CD4-positive, alpha-beta T cell (primary cell): ENCODE results near the gene USP15. TPM values are rescaled to one million over a fixed set of nuclear protein-coding genes. Genes with fewer than 3 reads are reported as not detected.

Source experiments
- ATAC-seq: fragments of 200-7000 bp; cut with Tn5 transposase; one replicate; pipeline ENCODE4 v1.10.0; 2022; ENCODE audit warnings: mild to moderate bottlenecking; ENCODE audit not compliant: poor library complexity
- CTCF ChIA-PET: fragments of 350-600 bp; sonication (Branson Sonifier 250); formaldehyde crosslinking; loops from one replicate; lab custom pipeline; 2021; ENCODE audit warnings: antibody characterized with exemption, inconsistent platforms; lab: Charles Lee
- POLR2A ChIA-PET: fragments of 350-600 bp; sonication (Branson Sonifier 250); formaldehyde crosslinking; loops from one replicate; lab custom pipeline; 2021; ENCODE audit warnings: antibody characterized with exemption, inconsistent platforms; lab: Charles Lee
- DNase-seq, 14 experiments: peaks; one replicate each; pipeline ENCODE4 v3.0.0-alpha.2; 2013 to 2020; ENCODE audit warnings: mixed read lengths in 2 of 14
- H3K27ac ChIP-seq, 2 donors: one replicate each; pipeline versions ENCODE4 v1.5.1 to v1.7.0; 2013; ENCODE audit warnings: low read length in 2 of 2, low read depth in 1 of 2, mild to moderate bottlenecking in 1 of 2
- H3K27me3 ChIP-seq, 2 experiments: 1 replicate in 1 of 2; 2 replicates in 1 of 2; pipeline versions ENCODE4 v1.6.1 to v1.7.0; 2013; ENCODE audit warnings: low read length in 2 of 2, control low read depth in 1 of 2, mild to moderate bottlenecking in 1 of 2, moderate library complexity in 1 of 2; ENCODE audit not compliant: insufficient read depth in 2 of 2, control insufficient read depth in 1 of 2
- H3K36me3 ChIP-seq: one replicate; pipeline ENCODE4 v1.6.1; 2013; ENCODE audit warnings: low read length, control low read depth; ENCODE audit not compliant: insufficient read depth
- H3K4me1 ChIP-seq: one replicate; pipeline ENCODE4 v1.6.1; 2013; ENCODE audit warnings: low read length, control low read depth; ENCODE audit not compliant: insufficient read depth
- H3K4me3 ChIP-seq: one replicate; pipeline ENCODE4 v1.5.1; 2013; ENCODE audit warnings: mild to moderate bottlenecking, low read length, moderate library complexity
- H3K9me3 ChIP-seq, 2 experiments: 1 replicate in 1 of 2; 2 replicates in 1 of 2; pipeline versions ENCODE4 v1.6.1 to v1.7.0; 2013; ENCODE audit warnings: low read length in 2 of 2, mild to moderate bottlenecking in 2 of 2, control low read depth in 1 of 2, moderate library complexity in 1 of 2; ENCODE audit not compliant: control insufficient read depth in 1 of 2, insufficient read depth in 1 of 2
- H3K27ac Mint-ChIP-seq: one replicate; pipeline ENCODE4 v1.8.0; 2020; ENCODE audit warnings: mixed read lengths
- H3K27me3 Mint-ChIP-seq: one replicate; pipeline ENCODE4 v1.8.0; 2021; ENCODE audit warnings: mixed read lengths
- H3K36me3 Mint-ChIP-seq: one replicate; pipeline ENCODE4 v1.8.0; 2021; ENCODE audit warnings: low read depth, mixed read lengths
- H3K4me1 Mint-ChIP-seq: one replicate; pipeline ENCODE4 v1.8.0; 2021; ENCODE audit warnings: low read depth, mixed read lengths
- H3K4me3 Mint-ChIP-seq: one replicate; pipeline ENCODE4 v1.8.0; 2020; ENCODE audit warnings: mild to moderate bottlenecking, mixed read lengths
- H3K9me3 Mint-ChIP-seq: one replicate; pipeline ENCODE4 v1.8.0; 2020; ENCODE audit warnings: mixed read lengths
- intact Hi-C, 2 experiments: fragments of 100-400 bp; cut with DNase I in 1 of 2; cut with micrococcal nuclease in 1 of 2; formaldehyde crosslinking; loops; one replicate each; pipeline versions ENCODE4 v1.15.1 to v1.9.0; 2023 to 2025; cut with DNase I, micrococcal nuclease
- total RNA-seq, 174 experiments: library from RNA in 2 of 174; stranded (reverse) in 2 of 174; gene quantifications; one replicate each; pipeline ENCODE4 v1.2.3 and lab custom pipeline; 2021 to 2026
- TF ChIP-seq, protein P1 (sequence below): fragments of 200-600 bp; IDR thresholded peaks from one replicate; pipeline ENCODE4 v1.8.0; 2022; ENCODE audit warnings: antibody characterized with exemption, mild to moderate bottlenecking

The USP15 gene
- total RNA-seq, 2 experiments from 2014 or later, result 212 to 218 TPM

DNA sequence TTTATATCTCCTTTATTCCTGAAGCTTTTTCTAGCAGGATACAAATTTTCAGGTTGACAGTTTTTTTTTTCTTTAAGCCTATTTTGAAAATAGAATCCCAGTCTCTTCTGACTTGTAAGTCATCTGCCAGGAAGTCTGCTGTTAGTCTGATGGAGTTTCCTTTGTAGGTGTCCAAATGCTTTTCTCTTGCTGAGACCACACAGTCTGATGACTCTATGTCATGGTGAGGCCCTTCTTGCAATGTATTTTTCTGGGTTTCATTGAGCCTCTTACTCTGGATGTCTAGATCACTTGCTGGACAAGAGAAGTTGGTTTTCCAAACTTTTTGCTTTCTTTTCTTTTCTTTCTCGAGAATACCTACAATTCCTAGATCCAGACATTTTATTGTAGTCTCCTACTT is 30.6 kb downstream of the USP15 start:
- DNase-seq, result no peak
- Mint-ChIP-seq H3K27ac (peak overlapping the region; percentile 48), H3K4me1 (peaks cover 82% of the 10 kb centered on the region), H3K9me3 (peaks cover 10% of the 10 kb centered on the region), H3K36me3 (peaks cover 95% of the 10 kb centered on the region), H3K27me3 (no peaks in the 10 kb centered on the region), H3K4me3 (no peak overlapping the region)
- Histone ChIP-seq H3K36me3 (peaks cover 27% of the 10 kb centered on the region), H3K27ac (no peak overlapping the region), H3K4me1 (peaks cover 14% of the 10 kb centered on the region), H3K4me3 (no peak overlapping the region), H3K27me3 (no peaks in the 10 kb centered on the region), H3K9me3 (peaks cover 0 to 13% of the 10 kb centered on the region in 2 experiments)
- TF ChIP-seq, protein P1, sequence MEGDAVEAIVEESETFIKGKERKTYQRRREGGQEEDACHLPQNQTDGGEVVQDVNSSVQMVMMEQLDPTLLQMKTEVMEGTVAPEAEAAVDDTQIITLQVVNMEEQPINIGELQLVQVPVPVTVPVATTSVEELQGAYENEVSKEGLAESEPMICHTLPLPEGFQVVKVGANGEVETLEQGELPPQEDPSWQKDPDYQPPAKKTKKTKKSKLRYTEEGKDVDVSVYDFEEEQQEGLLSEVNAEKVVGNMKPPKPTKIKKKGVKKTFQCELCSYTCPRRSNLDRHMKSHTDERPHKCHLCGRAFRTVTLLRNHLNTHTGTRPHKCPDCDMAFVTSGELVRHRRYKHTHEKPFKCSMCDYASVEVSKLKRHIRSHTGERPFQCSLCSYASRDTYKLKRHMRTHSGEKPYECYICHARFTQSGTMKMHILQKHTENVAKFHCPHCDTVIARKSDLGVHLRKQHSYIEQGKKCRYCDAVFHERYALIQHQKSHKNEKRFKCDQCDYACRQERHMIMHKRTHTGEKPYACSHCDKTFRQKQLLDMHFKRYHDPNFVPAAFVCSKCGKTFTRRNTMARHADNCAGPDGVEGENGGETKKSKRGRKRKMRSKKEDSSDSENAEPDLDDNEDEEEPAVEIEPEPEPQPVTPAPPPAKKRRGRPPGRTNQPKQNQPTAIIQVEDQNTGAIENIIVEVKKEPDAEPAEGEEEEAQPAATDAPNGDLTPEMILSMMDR, result no peak
- ATAC-seq, result no peak
- POLR2A ChIA-PET, result no interaction called here
- CTCF ChIA-PET, result interaction anchor here (1.5 kb wide), 1 partner anchor 31 kb away, joined by 6 read pairs; the partner anchor contains the start of gene USP15
- intact Hi-C loops, result no loop called here

DNA sequence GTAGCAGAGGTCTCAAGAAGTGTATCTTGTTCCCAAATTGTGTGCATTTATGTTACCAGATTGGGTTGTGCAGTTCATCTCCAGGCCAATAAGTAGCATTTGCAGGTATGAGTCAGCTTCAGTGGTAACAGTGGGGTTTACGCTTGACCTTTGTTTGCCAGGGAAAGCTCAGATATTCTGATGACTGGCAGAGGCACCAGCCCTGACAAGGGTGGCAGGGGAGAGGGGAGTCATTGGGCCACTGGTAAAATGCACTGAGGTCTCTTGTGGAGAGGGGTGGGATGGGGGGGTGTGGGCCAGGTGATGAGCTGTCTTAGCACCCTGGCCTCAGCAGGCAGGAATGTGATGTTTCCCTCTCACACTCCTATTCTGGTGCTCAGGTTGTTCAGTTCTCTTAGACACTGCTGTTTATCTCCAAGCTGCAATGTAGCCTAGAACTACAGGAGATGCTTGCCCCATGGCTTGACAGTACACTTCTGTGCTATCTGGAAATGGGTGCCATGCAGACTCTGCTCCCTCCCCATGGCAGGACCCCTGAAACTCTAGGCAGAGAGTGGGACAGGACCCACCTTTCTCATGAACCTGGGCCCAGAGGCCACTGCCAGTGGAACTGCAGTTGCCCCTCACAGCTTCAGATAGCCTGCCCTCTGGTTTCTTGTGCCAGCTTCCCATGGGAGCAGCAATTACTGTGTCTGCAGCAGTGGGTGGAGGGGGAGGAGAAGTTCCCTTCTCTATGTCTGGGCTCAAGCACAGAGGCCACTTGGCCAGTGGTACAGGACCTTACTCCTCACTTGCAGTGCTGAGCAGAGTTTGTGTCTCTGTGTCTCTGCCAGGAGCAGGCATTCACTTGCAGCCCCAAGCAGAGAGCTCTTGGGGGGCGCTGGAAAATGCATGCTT is 31.9 kb downstream of the USP15 start:
- H3K4me3 ChIP-seq, result no peak overlapping the region
- intact Hi-C loops, result no loop called here
- Mint-ChIP-seq H3K27ac (no peak overlapping the region), H3K27me3 (no peaks in the 10 kb centered on the region), H3K4me1 (peaks cover 83% of the 10 kb centered on the region), H3K9me3 (peaks cover 8% of the 10 kb centered on the region), H3K36me3 (peaks cover 95% of the 10 kb centered on the region), H3K4me3 (no peak overlapping the region)
- H3K27ac ChIP-seq, result no peak overlapping the region
- H3K9me3 ChIP-seq, result peaks cover 0 to 13% of the 10 kb centered on the region in 2 experiments
- POLR2A ChIA-PET, result no interaction called here
- TF ChIP-seq, protein P1, result no peak
- H3K27me3 ChIP-seq, result no peaks in the 10 kb centered on the region
- DNase-seq, result peak in 1 of 14 experiments; percentile 11
- peaks cover 35% of the 10 kb centered on the region for H3K36me3 ChIP-seq
- H3K4me1 ChIP-seq, result peaks cover 14% of the 10 kb centered on the region
- no peak for ATAC-seq
- CTCF ChIA-PET, result interaction anchor here (1.5 kb wide), 1 partner anchor 32 kb away, joined by 6 read pairs; the partner anchor contains the start of gene USP15

DNA sequence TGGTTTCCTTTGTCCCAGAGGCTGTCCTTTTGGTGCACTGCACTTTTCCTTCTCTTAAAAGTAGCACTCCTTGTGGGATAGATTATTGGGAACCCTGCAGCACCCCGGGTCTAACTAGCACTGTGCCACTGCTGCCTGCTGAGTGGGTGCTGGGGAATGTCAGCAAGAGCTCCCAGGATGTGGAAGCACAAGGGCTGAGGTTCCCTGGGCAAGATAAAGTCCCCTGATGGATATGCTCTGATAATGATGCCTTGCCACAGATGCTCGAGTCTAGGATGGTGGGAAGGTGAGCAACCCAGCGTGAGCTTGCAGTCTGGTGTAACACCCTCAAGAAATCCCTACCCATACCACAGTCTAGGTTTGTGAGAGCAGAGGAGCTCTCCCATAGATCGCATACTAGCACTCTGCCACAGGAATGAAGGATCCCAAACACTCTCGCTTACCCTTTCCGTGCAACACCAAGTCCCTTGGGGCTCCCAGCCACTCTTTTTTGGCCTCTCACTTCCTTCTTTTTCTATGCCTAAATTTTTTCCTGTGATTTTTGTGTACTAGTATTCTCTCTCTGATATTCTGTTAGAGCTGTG is 32.6 kb downstream of the USP15 start:
- no peaks in the 10 kb centered on the region for H3K27me3 Mint-ChIP-seq
- Histone ChIP-seq H3K27me3 (no peaks in the 10 kb centered on the region), H3K4me3 (no peak overlapping the region), H3K4me1 (peaks cover 14% of the 10 kb centered on the region), H3K27ac (no peak overlapping the region), H3K36me3 (peaks cover 42% of the 10 kb centered on the region), H3K9me3 (peaks cover 0 to 13% of the 10 kb centered on the region in 2 experiments)
- CTCF ChIA-PET, result no interaction called here
- peak overlapping the region; percentile 18 for H3K27ac Mint-ChIP-seq
- peaks cover 95% of the 10 kb centered on the region for H3K36me3 Mint-ChIP-seq
- H3K4me1 Mint-ChIP-seq, result peaks cover 83% of the 10 kb centered on the region
- no peak overlapping the region for H3K4me3 Mint-ChIP-seq
- no peak for DNase-seq
- H3K9me3 Mint-ChIP-seq, result peaks cover 8% of the 10 kb centered on the region
- intact Hi-C loops, result no loop called here
- peak; percentile 17 for ATAC-seq
- POLR2A ChIA-PET, result no interaction called here
- TF ChIP-seq, protein P1, result no peak
